Rectal smooth muscle tissue (tissue), 1 donor: ENCODE results near the gene RNF31.

Source experiments
- H3K27ac ChIP-seq: one replicate; pipeline ENCODE4 v1.7.0; 2013; ENCODE audit warnings: low read depth, low read length, inconsistent platforms
- H3K27me3 ChIP-seq: one replicate; pipeline ENCODE4 v1.7.0; 2013; ENCODE audit warnings: low read length; ENCODE audit not compliant: control insufficient read depth, insufficient read depth
- H3K36me3 ChIP-seq: one replicate; pipeline ENCODE4 v1.7.0; 2013; ENCODE audit warnings: low read length; ENCODE audit not compliant: control insufficient read depth, insufficient read depth
- H3K4me1 ChIP-seq: one replicate; pipeline ENCODE4 v1.7.0; 2013; ENCODE audit warnings: low read length; ENCODE audit not compliant: control insufficient read depth, insufficient read depth
- H3K4me3 ChIP-seq: one replicate; pipeline ENCODE4 v1.7.0; 2013; ENCODE audit warnings: low read length
- H3K9ac ChIP-seq: one replicate; pipeline ENCODE4 v1.7.0; 2013; ENCODE audit warnings: low read length

RNF31 gene

DNA sequence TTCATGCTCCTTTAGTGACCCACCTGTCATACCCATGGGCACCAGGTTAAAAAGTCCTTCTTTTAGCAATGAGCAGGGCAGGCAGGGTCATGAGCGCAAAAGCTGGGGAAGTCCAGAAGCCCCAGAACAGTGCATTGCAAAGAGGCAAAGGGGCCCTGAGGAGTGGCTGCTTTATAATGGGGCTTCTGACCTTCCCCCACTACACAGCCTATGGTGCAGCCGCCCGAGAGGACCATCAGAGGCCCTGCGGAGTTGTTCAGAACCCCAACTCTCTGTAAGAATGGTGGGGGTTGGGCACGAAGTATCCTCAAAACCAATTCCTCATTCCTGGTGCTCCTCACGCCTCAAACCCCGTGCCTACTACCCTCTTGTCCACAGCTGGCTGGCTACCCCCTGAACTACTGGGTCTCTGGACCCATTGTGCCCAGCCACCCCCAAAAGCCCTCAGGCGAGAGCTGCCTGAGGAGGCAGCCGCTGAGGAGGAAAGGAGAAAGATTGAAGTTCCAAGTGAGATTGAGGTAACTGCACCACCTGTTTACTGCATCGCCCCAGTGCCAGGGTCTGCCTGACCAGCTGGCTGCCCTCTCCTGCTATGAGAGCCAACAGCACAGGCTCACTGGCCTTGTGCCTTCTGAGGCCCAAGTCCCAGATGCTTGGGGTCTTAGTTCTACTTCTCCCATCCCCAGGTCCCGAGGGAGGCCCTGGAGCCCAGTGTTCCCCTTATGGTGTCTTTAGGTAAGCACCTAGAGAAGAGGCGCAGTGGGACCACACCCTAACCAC is 31.3 kb downstream of the RNF31 start:
- Histone ChIP-seq H3K27me3 (no peaks in the 10 kb centered on the region), H3K27ac (peak overlapping the region; percentile 95), H3K4me3 (no peak overlapping the region), H3K4me1 (peaks cover 16% of the 10 kb centered on the region), H3K36me3 (peaks cover 17% of the 10 kb centered on the region), H3K9ac (no peak overlapping the region)

GRCh38 chr14:24179294-24179960 is 32.1 kb downstream of the RNF31 start:
- peaks cover 22% of the 10 kb centered on the region for H3K36me3 ChIP-seq
- peak overlapping the region; percentile 95 for H3K27ac ChIP-seq
- H3K9ac ChIP-seq = no peak overlapping the region

GRCh38 chr14:24179961-24180796 is 32.9 kb downstream of the RNF31 start:
- peaks cover 16% of the 10 kb centered on the region for H3K4me1 ChIP-seq
- H3K9ac ChIP-seq = no peak overlapping the region
- no peaks in the 10 kb centered on the region for H3K27me3 ChIP-seq
- no peak overlapping the region for H3K4me3 ChIP-seq
- peak overlapping the region; percentile 95 for H3K27ac ChIP-seq
- H3K36me3 ChIP-seq = peaks cover 25% of the 10 kb centered on the region

More at GRCh38 chr14:24179294-24179960, 32.1 kb downstream of the RNF31 start:
- Histone ChIP-seq H3K4me1 (peaks cover 16% of the 10 kb centered on the region), H3K27me3 (no peaks in the 10 kb centered on the region), H3K4me3 (no peak overlapping the region)

DNA sequence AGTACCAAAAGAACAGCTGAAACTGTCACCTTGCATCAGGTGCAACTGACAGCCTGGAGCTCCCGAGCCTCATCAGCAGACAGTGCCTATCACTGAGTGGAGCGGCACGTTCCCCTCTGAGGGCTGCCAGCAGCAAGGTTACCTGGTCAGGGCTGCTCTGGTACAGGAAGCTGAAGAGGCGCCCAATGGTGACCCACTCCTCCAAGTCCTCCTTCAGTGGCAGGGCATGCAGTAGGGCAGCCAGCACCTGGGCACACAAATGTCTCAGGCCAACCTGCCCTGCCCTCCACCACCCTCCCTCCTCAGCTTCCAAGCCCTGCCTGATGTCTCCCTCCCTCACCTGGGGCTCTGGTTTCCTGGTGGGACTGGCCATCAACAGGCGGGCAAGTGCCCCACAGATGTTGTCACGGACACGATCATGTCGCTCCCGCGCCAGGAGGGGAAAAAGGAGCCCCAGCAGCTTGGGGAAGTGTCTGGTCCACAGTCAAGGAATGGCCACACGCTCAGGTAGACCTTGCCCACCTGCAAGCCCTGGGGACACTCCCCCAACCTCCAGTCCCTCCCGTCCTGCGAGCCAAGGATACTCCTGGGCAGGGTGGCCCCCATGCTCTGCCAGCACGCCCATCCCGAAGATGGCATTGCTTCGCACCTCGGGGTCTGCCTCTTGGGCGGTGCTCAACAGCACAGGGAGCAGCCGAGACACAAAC is 34.2 kb downstream of the RNF31 start:
- no peaks in the 10 kb centered on the region for H3K27me3 ChIP-seq
- no peak overlapping the region for H3K9ac ChIP-seq
- no peak overlapping the region for H3K4me3 ChIP-seq
- H3K4me1 ChIP-seq = peaks cover 16% of the 10 kb centered on the region
- H3K36me3 ChIP-seq = peaks cover 38% of the 10 kb centered on the region
- H3K27ac ChIP-seq = no peak overlapping the region

DNA sequence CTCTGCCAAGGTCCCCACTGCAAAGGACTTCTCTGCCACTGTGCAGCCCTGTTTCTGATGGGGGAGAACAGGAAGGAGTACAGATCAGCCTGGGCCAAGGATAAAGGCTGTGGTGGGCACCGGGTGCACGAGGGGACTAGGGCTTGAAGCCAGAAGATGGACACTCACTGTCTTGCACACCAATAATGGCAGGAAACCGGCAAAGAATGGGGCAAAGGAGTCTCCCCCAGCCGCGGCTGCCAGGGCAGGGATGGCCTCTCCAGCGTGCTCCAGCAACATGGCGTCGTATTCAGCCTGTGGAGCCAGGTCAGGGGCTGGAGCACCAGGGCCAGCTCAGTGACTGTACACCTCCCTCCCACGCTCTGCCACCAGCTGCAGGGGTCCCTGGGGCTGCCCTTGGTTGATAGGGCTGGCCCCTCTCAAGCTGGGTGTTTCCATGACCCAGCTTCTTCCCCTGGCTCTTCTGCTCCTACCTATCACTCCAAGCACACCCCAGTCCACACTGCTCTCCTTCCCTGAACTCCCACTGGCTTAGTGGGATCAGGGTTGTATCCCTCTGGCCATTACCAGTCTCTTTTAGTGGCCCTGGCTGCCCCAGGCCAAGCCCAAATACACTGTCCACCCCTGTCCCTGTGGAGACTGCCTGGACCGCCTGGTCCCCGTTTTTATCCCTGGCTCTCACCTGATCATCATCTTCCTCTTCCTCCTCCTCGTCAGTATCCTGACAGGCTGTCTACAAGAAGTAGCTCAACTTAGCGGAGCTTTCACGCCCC is 35.0 kb downstream of the RNF31 start:
- Histone ChIP-seq H3K9ac (no peak overlapping the region), H3K27ac (no peak overlapping the region)

GRCh38 chr14:24183014-24183481 is 35.8 kb downstream of the RNF31 start:
- no peaks in the 10 kb centered on the region for H3K27me3 ChIP-seq
- H3K9ac ChIP-seq = no peak overlapping the region
- H3K4me1 ChIP-seq = peaks cover 22% of the 10 kb centered on the region
- no peak overlapping the region for H3K27ac ChIP-seq
- peaks cover 38% of the 10 kb centered on the region for H3K36me3 ChIP-seq
- H3K4me3 ChIP-seq = no peak overlapping the region

More for the DNA sequence above, 35.0 kb downstream of the RNF31 start:
- H3K4me3 ChIP-seq = no peak overlapping the region
- H3K36me3 ChIP-seq = peaks cover 38% of the 10 kb centered on the region
- H3K4me1 ChIP-seq = peaks cover 16% of the 10 kb centered on the region
- no peaks in the 10 kb centered on the region for H3K27me3 ChIP-seq

DNA sequence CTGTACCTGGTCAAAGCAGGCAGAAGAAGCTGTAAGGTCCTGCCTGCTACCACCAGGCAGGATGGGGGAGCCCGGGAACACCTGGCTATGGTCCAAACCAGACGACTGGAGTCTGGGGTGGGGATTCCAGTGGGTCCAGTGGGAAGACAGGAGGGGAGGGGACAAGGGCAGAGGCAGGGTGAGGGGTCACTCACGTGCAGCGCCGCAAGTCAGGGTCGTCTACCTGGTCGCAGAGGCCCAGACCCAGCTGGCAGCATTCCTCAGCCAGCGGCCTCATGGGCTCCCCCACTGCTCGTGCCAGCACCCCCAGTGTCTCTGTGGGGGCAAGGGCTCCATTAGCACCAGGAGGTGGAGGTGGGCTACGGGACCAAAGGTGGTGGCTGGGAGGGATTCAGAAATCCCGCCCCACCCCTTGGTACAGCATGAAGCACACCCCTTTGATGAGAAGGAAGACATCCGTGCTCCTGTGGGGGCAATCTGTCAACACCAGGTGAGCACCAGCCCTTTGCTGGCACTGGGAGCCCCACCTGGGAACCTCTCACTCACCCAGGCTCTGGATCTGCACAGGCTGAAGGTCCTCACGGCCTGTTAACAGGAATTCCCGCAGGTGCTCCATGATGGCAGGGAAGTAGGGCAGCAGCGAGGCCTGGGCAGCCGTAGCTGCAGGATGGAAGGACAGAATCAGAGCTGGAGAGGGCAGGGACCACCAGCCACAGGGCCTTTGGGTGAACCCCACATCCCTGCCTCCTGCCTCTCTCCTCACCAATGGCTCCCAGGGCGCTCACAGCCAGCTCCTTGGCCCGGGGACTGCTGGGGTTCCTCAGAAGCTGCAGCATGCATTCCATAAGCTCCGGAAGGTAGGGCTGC is 37.0 kb downstream of the RNF31 start:
- Histone ChIP-seq H3K4me1 (peaks cover 20% of the 10 kb centered on the region), H3K9ac (no peak overlapping the region), H3K27ac (no peak overlapping the region), H3K4me3 (no peak overlapping the region), H3K27me3 (no peaks in the 10 kb centered on the region), H3K36me3 (peaks cover 35% of the 10 kb centered on the region)

DNA sequence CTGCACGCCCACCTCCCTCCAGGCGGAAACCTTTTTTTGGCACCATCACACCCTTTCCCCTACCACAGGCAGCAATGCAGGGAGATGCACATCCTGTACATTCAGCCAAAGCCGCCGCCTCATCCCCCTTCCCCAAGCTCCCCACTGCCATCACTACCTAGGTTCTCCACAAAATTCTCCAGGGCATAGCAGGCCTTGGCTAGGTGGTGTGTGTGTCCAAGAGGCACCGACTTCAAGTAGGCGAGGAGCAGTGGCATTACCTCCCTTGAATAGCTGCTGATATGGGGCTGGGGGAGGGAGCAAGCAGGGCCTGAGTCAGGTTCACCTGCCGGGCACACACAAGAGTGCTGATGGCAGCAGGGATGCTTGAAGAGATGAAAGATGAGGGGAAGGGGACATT is 37.7 kb downstream of the RNF31 start:
- H3K9ac ChIP-seq = no peak overlapping the region
- peaks cover 31% of the 10 kb centered on the region for H3K36me3 ChIP-seq
- H3K27me3 ChIP-seq = no peaks in the 10 kb centered on the region
- peaks cover 13% of the 10 kb centered on the region for H3K4me1 ChIP-seq
- H3K27ac ChIP-seq = no peak overlapping the region
- H3K4me3 ChIP-seq = no peak overlapping the region

DNA sequence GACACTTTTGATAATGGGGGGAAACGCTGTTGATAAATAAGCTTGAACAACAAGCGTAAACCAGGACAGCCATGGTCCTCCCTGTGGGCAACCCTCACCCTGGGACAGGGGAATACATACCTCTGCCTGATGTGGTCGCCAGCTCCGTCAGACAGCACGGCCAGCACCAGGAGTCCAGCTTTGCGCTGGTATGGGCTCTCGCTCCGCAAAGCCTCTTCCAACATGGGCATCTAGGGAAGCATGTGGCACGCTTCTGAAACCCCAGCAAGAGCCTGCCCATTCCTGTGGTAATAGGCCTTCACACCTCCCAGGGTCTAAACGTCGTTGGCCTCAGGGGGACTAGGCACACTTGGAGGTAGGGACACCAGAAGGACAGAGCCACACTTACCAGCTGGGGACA is 38.4 kb downstream of the RNF31 start:
- no peaks in the 10 kb centered on the region for H3K27me3 ChIP-seq
- no peak overlapping the region for H3K9ac ChIP-seq
- peaks cover 30% of the 10 kb centered on the region for H3K36me3 ChIP-seq
- H3K27ac ChIP-seq = no peak overlapping the region
- peaks cover 6% of the 10 kb centered on the region for H3K4me1 ChIP-seq
- H3K4me3 ChIP-seq = no peak overlapping the region

DNA sequence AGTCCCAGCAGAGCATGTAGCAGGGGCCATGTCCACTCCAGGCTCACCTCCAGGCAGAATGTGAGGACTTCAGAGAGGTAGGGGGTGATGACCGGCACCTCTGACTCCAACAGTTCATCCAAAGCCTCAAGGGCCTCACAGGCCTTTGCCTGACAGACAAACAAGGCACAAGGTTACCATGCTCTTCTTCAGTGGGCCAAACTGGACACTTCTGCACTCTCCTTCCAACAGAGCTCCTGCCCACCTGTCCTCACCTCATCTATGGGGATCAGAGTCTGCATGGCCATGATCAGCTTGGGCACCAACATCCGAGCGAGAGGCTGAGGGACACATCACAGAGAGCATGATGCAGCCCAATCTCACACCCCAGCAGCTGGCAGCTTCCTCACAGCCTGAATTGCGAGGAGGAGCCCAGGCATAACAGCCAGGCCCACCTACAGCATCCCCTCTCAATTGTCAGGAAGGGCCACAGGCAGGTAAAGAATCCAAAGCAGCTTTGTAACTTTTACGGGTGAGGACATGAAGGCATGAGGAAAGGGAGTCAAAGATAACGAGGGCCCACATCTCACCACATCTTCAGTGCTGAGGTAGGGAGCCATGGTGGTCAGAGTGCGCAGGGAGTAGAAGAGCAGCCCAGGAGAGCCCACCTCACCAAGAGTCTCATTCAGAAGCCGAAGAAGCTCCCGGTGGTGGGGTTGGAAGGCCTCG is 39.7 kb downstream of the RNF31 start:
- Histone ChIP-seq H3K9ac (no peak overlapping the region), H3K27me3 (no peaks in the 10 kb centered on the region), H3K36me3 (peaks cover 27% of the 10 kb centered on the region), H3K4me1 (peaks cover 6% of the 10 kb centered on the region), H3K27ac (no peak overlapping the region), H3K4me3 (peak overlapping the region; percentile 85)
